ENCODE measurements around the gene NANOS1. TPM values are rescaled to one million over a fixed set of nuclear protein-coding genes. Genes with fewer than 3 reads are reported as not detected.

Gene NANOS1
- total RNA-seq, 1 donor: 6.0 TPM

DNA sequence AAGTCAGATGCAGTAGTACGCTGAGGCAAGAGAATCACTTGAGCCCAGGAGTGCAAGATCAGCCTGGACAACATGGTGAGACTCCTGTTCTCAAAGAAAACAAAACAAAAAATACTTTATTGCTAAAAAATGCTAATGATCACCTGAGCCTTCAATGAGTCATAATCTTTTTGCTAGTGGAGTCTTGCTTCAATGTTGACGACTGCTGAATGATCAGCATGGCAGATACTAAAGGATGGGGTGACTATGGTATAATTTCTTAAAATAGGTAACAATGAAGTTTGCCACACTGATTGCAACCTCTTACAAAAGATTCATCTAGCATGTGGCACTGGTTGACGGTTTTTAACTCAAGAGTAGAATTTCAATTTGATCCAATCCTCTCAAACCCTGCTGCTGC, 22.3 kb downstream of the NANOS1 start:
- TF ChIP-seq, protein P1, sequence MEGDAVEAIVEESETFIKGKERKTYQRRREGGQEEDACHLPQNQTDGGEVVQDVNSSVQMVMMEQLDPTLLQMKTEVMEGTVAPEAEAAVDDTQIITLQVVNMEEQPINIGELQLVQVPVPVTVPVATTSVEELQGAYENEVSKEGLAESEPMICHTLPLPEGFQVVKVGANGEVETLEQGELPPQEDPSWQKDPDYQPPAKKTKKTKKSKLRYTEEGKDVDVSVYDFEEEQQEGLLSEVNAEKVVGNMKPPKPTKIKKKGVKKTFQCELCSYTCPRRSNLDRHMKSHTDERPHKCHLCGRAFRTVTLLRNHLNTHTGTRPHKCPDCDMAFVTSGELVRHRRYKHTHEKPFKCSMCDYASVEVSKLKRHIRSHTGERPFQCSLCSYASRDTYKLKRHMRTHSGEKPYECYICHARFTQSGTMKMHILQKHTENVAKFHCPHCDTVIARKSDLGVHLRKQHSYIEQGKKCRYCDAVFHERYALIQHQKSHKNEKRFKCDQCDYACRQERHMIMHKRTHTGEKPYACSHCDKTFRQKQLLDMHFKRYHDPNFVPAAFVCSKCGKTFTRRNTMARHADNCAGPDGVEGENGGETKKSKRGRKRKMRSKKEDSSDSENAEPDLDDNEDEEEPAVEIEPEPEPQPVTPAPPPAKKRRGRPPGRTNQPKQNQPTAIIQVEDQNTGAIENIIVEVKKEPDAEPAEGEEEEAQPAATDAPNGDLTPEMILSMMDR (IDR thresholded peaks at IDR 0.05; ENCODE audit: insufficient read depth, low read depth, low read length): no peak
- no peak overlapping the region for H3K4me3 ChIP-seq (ENCODE audit: low read depth, low read length)
- no peak for DNase-seq (ENCODE audit: low read depth)

DNA sequence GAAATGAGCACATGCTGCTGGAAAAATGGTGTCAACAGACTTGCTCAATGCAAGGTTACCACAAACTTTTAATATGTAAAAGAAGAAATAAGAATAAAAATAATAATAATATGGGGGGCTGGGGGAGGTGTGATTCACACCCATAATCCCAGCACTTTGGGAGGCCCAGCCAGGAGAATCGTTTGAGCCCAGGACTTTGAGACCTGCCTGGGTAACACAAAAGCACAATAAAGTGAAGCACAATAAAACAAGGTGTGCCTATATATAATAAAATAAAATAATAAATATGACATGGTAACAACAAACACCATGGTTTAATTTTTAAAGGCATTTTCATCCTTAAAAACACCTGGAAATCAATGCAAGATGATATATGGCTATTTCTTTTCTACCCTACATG, 26.0 kb downstream of the NANOS1 start:
- no peak for DNase-seq (ENCODE audit: low read depth)
- TF ChIP-seq, protein P1 (IDR thresholded peaks at IDR 0.05; ENCODE audit: insufficient read depth, low read depth, low read length): no peak
- no peak overlapping the region for H3K4me3 ChIP-seq (ENCODE audit: low read depth, low read length)

DNA sequence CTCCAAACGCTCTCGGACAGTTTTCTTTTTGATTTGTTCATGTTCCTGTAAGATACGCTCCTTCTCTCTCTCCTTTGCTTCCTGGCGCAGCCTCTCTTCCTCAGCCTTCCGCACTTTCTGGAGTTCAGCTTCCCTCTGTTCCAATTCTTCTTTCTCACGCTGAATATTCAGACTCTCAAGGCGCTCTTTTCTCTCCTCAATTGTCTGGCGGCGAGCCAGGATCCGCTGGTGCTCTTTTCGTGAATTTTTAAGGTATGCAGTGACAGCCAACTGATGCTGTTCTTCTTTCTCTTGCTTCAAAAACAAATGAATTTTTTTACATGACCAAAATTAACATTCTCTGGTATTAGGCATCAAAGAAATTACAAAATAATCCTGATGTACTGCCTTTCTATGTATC, 28.5 kb downstream of the NANOS1 start:
- no peak for DNase-seq (ENCODE audit: low read depth)
- no peak overlapping the region for H3K4me3 ChIP-seq (ENCODE audit: low read depth, low read length)
- TF ChIP-seq, protein P1 (IDR thresholded peaks at IDR 0.05; ENCODE audit: insufficient read depth, low read depth, low read length): no peak

DNA sequence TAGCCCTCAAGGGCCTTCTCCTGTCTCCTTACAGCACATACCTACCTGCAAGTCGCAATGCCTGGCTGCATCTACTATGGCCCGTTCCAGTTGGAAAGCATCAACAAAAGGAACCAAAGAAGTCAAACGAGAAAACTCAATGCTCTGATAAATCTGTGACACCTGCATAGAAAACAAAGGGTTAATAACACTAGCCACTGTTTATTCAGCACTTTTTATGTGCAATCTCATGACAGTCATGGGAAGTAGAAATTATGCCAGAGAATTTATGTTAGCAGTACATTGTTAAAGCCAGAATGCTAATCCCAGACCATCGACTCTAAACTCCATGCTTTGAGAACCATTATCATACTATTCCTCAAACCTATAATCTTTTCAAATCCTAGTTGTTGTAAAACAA, 30.0 kb downstream of the NANOS1 start:
- H3K4me3 ChIP-seq (ENCODE audit: low read depth, low read length): no peak overlapping the region
- TF ChIP-seq, protein P1 (IDR thresholded peaks at IDR 0.05; ENCODE audit: insufficient read depth, low read depth, low read length): no peak

DNA sequence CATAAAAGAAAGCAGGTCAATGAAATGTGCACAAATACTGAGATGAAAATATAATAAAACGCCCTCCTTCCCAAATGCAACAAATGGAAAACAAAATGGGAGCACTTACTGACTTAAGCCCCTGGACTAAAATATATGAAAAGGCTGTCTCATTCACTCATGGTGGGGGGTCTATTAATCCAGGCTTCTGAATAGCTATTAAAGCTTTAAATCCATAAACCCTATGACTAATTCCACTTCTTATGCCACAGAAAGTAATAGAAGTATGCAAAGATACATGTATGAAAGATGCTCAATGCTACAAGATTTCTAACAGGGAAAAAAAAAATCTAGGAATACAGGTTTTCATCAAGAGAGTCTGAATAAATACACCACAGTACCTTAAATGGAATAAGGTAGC, 30.6 kb downstream of the NANOS1 start:
- no peak overlapping the region for H3K4me3 ChIP-seq (ENCODE audit: low read depth, low read length)
- no peak for DNase-seq (ENCODE audit: low read depth)
- TF ChIP-seq, protein P1 (IDR thresholded peaks at IDR 0.05; ENCODE audit: insufficient read depth, low read depth, low read length): no peak

More for the DNA sequence above, 30.0 kb downstream of the NANOS1 start:
- no peak for DNase-seq (ENCODE audit: low read depth)

DNA sequence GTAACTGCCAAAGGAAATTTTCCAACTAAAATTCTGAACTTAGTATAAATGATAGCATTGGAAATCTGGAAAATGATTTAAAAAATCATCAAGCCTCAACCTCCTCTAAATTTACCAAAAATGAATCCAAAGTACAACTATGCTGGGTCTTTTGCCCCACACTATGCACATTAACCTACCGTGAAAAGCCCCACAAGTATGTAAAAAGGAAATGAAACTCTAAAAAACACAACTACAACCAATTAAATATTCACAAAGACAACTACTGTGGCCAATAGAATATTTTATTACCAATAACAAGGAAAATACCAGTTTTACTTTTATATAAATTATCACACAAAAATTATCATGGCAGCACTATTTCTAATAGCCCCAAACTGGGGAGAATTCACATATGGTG, 31.8 kb downstream of the NANOS1 start:
- H3K4me3 ChIP-seq (ENCODE audit: low read depth, low read length): no peak overlapping the region
- TF ChIP-seq, protein P1 (IDR thresholded peaks at IDR 0.05; ENCODE audit: insufficient read depth, low read depth, low read length): no peak
- no peak for DNase-seq (ENCODE audit: low read depth)

DNA sequence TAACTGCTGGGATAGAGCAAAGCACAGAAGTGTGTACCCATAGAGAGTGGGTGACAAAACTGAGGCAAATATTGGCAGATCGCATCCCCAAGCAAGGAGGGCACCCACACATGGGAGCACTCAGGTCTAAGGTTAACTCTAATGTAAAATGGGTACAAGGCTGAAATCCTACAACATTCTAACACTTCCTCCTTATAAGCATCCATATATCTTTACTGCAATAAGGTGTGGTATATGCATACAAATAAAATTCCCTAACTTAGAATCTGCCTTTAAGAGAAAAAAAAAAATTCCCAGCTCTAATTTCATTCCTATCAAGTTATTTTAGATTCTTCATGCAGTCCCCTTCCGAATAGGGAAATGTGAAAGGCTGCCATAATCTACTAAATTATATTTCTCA, 32.4 kb downstream of the NANOS1 start:
- no peak for DNase-seq (ENCODE audit: low read depth)
- TF ChIP-seq, protein P1 (IDR thresholded peaks at IDR 0.05; ENCODE audit: insufficient read depth, low read depth, low read length): no peak
- no peak overlapping the region for H3K4me3 ChIP-seq (ENCODE audit: low read depth, low read length)
